Umbilical cord (tissue), 2 donors: ENCODE data around the gene IGF2BP1. TPM values are rescaled to one million over a fixed set of nuclear protein-coding genes. Genes with fewer than 3 reads are reported as not detected.
"Not testable (repeated sequence)": the region's sequence is repeated elsewhere in the genome, so short reads cannot be mapped to it uniquely, and the experiment has no call there.

Source experiments
- DNase-seq: peaks from one replicate; pipeline ENCODE4 v3.0.0-alpha.2; 2015; ENCODE audit warnings: low spot score
- total RNA-seq: library from RNA; depleted of rRNA; stranded (reverse); fragments of >200 nt; gene quantifications from one replicate; pipeline ENCODE4 v1.2.3, GENCODE V29; 2014; ENCODE audit warnings: low replicate concordance; ENCODE audit not compliant: insufficient read depth

Gene IGF2BP1
- total RNA-seq, 1 donor from 2014 or later = 9.4 TPM

DNA sequence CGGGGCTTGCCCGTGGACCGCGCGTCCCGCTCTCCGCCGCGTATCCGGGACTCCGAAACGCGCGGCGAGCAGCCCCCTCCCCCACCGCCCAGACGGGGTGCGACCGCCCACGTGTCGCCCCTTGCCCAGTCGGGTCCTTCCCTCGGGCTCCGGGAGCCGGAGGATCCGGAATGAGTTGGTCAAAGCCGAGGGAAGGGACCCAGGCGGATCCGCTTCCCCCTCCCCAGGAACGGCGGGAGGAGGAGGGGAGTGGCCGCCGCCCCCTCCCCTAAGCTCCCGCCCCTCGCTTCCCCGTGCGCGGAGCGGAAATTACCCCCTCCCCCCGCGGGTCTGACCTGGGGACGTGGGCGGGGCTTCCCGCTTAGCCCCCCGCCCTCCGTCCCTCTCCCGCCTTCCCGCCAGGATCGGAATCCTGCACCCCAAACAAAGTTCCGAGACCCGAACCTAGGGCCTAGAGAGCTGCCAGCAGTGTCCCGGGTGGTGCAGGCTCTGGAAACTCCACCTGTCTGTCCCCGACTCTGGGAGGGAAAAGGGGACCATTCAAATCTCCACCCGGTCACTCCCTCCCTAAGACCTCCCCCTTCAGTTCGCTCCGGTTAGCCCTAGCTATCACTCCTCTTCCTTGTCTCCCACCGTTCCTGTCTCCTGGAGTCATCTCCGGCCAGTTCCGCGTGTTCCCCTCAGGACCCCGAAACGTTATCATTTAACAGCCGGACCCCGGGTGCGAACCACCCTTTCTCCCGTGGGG, 1.0 kb upstream of the IGF2BP1 start:
- DNase-seq = peak; percentile 67

DNA sequence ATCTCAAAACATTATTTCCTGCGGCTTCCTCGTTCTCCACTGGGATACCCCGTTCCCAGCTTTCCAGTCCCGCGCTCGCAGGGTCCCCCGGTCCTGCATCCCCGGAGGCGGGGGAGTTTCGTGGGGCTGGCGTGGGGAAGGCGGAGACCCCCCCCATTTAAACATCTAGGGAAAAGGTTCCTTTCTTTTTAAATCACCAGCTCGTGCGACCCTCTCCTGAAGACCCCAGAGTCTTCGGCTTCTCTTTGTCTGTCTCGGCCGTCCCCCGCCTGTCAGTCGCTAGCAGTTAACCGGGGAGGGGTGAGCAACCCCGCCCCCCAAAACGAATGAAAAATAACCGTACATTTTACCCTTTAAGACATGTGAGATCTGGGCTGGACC, 473 bp upstream of the IGF2BP1 start:
- no peak for DNase-seq

DNA sequence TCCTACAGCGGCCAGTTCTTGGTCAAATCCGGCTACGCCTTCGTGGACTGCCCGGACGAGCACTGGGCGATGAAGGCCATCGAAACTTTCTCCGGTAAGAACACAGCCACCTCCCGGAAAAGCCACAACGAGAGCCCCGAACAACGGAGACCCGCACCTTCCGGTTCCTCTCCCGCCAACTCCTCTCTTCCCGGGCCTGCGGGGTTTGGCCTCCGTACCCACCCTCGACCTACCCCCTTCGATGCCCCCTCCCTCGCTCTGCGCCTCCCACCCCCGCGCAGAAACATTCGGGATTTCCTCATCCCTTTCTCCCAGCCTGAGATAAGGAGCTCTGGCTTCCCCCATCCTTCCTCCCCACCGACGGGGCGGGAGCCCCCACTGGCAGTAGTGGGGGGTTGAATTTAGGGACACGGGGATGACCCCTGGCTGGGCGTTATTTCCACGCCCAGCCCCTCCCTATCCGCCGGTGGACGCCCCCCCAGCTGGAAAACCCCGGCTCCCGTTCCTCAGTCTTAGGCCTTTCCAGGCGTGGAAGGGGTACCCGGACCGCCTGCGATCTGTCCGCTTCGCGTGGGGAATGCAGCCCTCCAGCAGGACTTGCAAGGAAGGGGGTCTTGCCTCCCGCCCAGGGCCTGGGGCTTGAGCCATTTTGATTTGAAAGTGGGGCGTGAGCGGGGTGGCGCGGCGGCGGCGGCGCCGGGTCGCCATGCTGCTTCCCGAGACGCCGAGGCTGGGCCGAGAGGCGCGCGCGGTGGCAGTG, 822 bp downstream of the IGF2BP1 start:
- peak; percentile 55 for DNase-seq

DNA sequence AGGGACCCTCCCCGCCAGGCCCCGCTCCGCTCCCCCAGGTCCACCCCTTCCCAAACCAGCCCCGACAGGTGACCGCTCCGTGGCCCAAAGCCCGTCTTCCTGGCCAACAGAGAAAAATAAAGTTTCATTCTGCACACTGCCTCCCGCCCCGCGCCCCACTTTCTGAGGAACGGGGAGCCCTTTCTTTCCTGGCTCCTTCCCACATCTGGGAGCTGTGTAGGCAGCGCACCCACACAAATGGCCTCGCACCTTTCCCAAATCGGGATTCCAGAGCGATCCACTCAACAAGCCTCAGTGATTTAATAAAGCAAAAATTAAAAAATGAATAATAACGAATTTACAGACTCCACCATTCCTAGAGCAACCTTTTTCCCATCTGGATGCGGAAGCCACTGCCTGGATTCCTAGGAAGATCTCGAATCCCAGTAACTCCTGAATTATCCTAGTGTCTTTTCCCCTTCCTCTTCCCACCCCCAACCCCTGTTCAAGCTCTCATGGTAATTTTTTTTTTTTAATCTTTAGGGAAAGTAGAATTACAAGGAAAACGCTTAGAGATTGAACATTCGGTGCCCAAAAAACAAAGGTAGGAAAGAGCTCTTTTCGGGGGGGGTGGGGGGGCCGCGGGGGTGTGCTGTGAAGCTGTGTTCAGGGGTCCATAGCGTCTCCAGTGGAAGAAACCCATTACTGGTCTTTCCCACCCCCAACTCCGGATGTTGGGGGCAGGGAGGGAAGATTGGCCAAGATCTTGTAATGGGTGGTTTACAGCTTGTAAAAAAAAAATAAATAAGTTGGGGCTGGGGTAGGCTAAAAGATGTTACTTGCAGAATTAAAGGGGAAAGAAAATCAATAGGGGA, 1.6 kb downstream of the IGF2BP1 start:
- peak; percentile 56 for DNase-seq

DNA sequence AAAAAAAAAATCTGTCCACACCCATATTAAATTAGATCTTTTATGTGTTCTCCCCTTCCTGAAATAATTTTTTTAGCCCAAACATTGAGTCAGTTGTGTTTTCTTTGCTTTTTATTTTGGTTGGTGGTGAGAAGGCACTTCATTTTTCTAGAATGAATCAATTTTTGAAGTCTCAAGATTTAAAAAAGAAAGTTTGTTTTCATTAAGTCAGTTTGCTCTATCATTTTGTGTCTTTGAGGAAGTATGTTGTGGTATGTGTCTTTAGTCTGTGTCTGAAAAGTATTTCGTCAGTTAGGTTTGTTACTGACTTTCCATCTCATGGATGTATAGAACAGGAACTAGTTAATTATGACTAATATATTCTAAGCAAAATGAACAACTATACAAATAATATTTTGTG, 3.8 kb downstream of the IGF2BP1 start:
- no peak for DNase-seq

DNA sequence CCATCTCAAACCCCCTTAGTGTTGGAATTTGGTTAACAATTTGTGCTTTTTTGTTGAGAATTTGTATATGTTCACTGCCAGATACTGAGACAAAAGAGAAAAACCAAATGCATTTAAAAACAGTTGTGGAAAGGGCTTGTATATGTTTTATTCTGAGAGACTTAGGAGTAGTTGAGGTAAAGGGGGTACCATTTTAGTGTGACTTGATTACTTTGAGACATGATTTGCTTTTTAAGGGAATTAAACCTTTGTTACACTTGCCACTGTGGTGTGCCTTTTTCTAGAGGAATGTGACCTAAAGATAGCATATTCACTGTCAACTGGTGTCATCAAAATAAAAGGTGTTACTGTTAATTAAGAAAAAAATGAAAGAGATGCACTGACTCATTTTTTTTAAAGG, 4.5 kb downstream of the IGF2BP1 start:
- DNase-seq = no peak

DNA sequence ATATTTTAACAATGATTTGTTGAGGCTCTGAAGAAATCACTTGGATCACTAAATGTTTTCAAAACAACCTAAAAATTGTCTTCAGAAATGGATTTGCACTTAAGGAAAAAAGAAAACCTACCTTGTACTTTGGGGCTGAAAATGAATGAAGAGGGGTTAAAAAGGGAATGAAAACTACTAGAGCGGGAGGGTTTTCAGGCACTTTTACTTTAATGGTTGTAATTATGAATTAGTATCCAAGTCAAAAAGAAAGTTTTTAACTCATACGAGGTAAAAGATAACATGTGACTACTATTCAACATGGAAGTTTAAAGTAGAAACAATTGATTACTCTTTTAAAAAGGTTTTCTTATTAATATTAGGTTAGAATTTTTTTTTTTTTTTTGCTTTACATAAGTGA, 5.1 kb downstream of the IGF2BP1 start:
- no peak for DNase-seq

DNA sequence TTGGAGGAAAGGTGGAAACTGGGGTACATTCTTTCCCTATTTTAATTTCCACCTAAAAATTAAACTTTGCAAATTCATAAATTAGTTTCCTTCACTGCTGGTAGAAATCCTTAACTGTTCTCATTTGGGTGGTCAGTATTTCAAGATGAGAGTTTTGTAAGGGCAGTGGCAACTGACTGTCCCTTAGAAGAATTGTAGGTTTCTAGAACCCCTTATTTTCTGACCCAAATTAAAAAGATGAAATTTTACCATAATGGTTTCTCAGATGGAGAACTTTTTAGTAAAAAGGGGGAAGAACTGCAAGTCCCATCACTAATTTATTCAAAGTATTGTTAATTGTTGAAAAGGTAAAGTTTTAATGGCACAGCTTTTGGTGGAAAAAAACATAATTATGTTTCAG, 5.6 kb downstream of the IGF2BP1 start:
- no peak for DNase-seq

DNA sequence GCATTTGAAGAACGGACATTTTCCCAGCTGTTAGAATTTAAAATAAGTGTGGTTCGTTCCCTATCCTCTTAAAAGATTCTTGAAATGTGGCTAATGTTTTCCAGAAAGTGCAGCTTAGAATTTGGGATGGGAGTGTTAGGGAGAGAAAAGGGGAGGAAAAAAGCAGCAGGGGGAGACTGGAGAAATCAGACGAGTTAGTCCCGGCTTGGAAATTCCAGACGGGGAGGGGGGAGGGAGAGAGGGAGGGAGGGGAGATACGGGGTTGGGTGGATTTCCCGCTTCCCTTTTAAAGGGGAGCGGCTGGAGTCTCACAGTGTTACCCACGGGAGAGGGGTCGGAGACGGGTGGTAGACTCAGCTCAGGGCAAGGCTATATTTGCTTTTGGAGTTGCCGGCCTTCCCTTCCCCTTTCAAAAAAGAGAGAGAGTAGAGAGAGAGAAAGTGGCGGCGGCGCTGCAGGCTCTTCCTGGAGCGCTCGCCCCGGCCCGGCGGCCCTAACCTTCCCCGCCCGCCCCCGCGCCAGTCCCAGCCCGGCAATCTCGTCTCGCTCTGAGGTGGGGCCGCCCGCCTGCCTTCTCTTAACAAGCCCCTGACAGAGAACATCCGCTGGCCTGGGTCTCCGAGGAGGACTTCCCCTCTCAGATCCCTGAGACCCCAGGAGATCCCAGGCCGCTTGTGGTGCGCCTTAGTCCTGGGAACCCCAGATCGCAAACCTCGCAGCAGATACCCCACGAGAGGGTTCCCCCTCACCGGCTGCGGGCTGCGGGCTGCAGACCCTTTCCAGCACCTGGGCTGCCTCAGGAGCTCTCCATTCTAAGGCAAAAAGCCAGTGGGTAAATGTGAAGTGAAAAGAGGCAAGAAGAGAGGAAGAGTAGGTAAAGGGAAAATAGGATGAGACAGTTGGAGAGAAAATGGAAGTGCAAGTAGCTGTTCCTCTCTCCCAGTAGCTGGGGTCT, 6.6 kb downstream of the IGF2BP1 start:
- DNase-seq = peak; percentile 73

DNA sequence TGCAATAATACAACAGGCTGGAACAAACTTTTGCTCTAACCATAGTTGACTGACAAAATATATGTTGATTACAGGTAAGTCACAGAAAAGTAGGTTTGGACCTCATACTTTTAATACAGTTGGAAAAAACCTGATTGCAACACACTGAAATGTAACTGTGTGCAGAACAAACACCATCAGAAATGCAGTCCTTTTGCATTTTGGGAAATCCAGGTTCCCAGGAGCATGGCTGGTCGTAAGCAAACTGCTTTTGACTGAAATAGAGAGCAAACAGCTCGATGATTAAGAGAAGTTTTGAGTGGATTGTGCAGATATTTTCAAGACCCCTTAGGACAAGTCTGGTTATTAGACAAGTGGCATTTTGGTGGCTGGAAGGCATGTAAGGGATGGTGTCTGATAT, 8.0 kb downstream of the IGF2BP1 start:
- DNase-seq = no peak

DNA sequence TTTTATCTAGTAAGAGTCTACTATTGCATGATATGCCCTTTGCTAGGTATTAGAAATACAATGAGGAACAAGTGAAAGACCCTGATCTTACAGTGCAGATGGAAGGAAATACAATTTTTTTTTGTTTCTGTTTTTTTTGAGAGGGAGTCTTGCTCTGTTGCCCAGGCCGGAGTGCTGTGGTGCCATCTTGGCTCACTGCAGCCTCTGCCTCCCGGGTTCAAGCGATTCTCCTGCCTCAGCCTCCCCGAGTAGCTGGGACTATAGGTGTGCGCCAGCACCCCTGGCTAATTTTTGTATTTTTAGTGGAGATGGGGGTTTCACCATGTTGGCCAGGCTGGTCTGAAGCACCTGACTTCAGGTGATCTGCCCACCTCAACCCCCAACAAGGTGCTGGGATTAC, 11.7 kb downstream of the IGF2BP1 start:
- DNase-seq = not testable (repeated sequence)

DNA sequence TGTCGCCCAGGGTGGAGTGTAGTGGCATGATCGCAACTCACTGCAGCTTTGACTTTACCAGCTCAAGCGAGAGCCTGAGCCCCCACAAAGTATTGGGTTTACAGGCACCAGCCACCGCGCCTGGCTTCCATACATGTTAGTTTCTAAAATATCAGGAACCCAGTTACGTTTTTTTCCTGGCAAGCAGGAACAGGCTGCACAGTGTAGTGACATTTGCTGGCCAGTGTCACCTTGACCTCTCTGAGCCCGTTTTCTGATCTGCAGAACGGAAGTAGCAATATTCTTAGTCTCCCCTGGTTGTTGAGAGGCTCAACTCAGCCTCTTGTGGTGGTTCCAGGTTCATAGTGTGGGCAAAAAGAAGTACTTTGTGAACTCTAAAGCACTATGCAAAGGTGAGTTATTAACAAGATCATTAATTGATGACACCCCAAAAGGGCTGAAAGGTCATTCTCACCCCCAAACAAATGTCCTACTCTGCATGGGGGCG, 15.6 kb downstream of the IGF2BP1 start:
- DNase-seq = no peak

DNA sequence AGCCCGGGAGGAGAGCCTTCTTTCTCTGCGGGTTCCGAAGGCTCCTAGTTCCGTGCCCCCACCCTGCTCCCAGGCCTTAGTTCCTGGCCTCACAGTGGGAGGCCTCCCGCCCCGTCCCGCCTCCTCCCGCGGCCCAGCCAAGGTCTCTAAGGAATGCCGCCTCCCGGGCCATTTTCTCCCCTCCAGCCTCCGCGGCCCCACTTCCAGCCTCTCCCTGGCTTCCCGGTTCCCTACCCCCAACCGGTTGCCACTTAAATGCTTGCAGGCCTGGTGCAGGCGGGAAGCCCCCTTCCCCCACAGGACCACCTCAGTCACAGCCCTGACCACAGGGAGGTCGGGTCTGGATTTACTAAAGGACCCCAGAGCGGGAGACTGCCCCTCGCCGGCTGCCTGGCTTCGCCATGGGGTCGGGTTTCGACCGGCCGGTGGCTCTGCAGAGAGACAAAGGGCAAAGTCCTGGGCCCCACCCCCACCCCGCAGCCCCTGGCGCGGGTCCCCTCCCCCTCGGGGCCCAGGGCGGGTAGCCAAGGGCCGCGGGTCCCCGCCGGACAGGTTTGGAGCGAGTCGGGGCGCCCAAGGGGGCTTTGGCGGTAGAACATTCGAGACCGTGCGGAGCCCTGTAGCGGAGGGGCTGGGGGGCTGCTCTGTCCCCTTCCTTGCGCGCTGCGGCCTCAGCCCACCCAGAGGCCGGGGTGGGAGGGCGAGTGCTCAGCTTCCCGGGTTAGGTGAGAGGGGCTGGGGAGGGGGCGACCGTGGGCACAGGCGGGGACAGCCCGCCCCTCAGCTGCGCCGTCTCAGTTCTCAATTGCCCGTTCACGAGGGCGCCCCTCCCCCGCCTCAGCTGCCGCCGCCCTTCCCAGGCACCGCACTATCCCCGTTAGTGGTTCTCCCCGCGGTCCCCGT, 16.4 kb downstream of the IGF2BP1 start:
- DNase-seq = peak; percentile 74

DNA sequence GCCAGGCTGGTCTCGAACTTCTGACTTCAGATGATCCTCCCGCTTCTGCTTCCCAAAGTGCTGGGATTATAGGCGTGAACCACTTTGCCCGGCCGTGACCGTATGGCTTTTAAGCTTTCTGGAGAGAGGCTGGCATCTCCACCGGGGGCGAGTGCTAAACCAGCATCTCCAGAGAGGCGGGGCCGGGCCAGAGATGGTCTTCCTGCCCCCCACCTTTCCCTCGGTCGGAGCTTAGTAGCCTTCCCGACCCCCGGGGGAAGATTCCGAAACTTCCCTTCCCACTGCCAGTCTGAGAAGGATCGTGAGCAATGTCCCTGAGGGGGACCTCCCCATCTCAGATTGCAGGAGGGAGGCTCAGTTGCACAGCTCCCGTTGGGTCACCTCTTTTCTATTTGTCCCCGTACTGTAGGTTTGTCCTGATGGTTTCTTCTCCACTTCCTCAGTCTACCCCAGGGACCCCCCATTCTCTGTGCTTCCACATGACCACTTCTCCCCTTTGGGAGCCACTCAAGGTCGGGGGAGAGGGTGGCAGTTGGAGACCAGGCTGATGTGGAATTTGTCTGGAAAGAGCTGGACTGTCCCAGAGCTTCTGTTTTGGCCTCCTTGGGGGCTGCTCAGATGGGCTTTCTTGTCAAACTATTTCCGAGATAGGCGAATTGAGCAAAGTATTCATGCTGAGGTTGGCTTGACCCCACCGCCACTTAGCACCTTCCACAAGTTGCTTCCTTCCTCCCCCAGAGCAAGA, 18.2 kb downstream of the IGF2BP1 start:
- DNase-seq = no peak

DNA sequence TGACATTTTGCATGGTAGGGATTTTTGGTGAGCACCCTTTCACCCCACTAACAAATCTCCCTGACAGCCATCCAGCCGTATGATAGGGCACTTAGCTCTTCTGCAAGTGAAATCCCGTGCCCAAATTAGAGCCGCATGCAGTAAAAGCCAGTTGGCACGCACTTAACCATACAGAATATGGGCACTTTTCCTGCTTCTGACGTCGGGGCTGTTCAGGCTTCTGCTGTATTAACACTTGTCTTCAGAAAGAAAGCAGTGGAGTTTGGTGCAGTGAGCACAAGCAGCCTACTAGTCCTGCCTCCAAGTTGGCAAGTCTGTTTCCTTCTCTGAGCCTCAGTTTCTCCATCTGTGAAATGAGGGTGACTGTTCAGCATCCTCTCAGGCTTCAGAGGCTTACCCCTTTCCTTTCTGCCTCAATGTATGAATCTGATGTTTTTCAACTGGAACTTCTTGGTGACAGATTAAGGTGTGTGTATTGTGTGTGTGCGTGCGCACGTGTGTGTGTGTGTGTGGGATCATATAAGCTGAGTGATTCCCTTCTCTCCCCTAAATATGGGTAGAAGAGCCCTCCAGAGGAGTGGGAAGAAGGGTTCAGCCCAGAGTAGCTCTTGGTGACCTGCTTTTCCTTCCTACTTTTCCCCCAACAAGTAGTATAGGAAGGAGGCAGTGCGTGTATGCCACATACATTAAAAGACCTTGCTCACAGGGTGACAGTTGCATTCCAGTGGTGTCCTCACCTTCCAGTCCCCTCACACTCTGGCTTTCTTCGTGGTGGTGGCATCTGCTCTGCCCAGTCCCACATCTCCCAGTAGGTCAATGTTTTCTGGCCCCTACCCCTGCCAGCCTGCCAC, 19.0 kb downstream of the IGF2BP1 start:
- DNase-seq = no peak

DNA sequence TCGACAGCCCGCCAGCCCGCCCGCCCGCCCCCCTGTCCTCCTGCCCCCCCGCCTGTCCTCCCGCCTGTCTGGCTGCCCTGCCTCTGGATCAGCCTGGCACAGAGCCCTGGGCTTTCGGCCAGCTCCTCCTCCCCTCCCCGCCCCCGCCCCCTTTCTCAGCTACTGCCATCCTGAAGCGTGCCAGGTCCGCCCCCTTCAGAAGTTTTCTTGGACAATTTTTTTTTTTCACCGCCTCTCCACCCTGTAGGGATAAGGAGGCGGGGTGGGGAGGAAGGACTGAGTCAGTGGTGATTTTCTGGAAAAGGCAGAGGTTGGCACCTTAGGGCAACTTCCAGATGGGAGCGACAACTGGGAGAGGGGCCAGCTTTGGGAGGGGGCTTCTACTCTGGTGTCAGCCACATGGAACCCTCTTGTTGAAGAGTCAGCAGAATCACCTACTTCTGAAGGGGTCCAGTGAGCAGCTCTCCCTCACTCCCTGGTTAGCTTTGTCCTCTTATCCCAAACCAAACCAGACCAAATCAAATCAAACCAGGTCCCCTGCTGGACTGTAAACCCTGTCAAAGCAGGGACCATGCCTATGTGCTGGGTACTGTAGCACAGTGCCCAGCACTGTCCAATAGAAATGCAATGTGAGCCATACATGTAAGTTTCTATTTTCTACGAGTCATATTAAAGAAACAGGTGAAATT, 19.7 kb downstream of the IGF2BP1 start:
- peak; percentile 91 for DNase-seq

DNA sequence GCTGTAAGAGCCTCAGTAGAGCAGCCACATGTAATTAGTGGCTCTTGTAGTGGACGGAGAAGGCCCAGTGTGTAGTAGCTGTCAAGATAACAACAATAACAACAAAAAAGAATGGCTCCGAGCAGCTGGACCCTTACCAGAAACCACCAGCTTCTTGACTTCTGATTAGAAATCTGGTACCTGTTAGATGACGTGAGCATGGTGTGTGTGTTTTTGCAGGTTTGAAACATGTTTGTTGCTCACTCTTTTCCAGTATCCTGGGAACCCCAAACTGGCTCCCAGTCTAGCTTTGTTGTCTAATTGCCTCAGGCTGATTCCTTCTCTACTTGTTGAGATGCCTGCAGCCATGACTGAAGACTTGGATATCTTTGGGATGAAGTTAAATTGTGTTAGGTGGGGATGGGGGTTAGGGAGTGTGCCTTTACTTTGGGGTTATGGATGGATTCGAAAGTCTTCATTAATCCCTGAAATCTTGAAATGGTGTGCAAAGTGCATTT, 21.0 kb downstream of the IGF2BP1 start:
- DNase-seq = no peak
